GM12878 (cell line): Measurements from ENCODE around the gene ZNF276. TPM values are rescaled to one million over a fixed set of nuclear protein-coding genes. Genes with fewer than 3 reads are reported as not detected.
A peak's percentile ranks its signal among the peaks of the same experiment; 100 is the strongest.

Experiments
- BMI1 ChIP-seq: fragments of 450-650 bp; IDR thresholded peaks from 2 replicates; pipeline ENCODE4 v1.6.1; 2016; ENCODE audit warnings: mild to moderate bottlenecking, moderate library complexity, borderline replicate concordance
- E4F1 ChIP-seq: fragments of 450-650 bp; IDR thresholded peaks from 2 replicates; pipeline ENCODE4 v1.6.1; 2018; ENCODE audit warnings: borderline replicate concordance, mild to moderate bottlenecking; ENCODE audit not compliant: partially characterized antibody
- HCFC1 ChIP-seq: fragments of 150-350 bp; IDR thresholded peaks from 2 replicates; pipeline ENCODE4 v1.6.1; 2014; ENCODE audit warnings: low read length
- NKRF ChIP-seq: fragments of 450-650 bp; conservative IDR thresholded peaks from 2 replicates; pipeline ENCODE4 v1.6.1; 2017; ENCODE audit warnings: mild to moderate bottlenecking, moderate library complexity
- NR2C1 ChIP-seq: fragments of 450-650 bp; IDR thresholded peaks from 2 replicates; pipeline ENCODE4 v1.6.1; 2017; ENCODE audit warnings: antibody characterized with exemption, mild to moderate bottlenecking, moderate library complexity
- NR2C2 ChIP-seq: IDR thresholded peaks from 2 replicates; pipeline ENCODE4 v1.6.1; 2011; ENCODE audit warnings: borderline replicate concordance, low read depth; ENCODE audit not compliant: control insufficient read depth, insufficient read length
- SIN3A ChIP-seq: IDR thresholded peaks from 2 replicates; pipeline ENCODE4 v1.6.1; 2012; ENCODE audit warnings: low read depth, low read length, improper control_type of control experiment
- STAT3 ChIP-seq: IDR thresholded peaks from 2 replicates; pipeline ENCODE4 v1.6.1; 2011; ENCODE audit warnings: low read depth, low read length, improper control_type of control experiment
- ZBTB40 ChIP-seq: fragments of 450-650 bp; IDR thresholded peaks from 2 replicates; pipeline ENCODE4 v1.6.1; 2016; ENCODE audit warnings: mild to moderate bottlenecking, moderate library complexity, borderline replicate concordance
- ZNF217 ChIP-seq: fragments of 450-650 bp; IDR thresholded peaks from 2 replicates; pipeline ENCODE4 v1.6.1; 2017; ENCODE audit warnings: antibody characterized with exemption, mild to moderate bottlenecking
- polyA plus RNA-seq, 11 experiments: library from polyadenylated mRNA; depleted of rRNA in 4 of 11; unstranded in 6 of 11; stranded (reverse) in 5 of 11; fragments of >200 nt; fragmentation: Nextera tagmentation in 4 of 11; fragmentation: Illumina TruSeq in 1 of 11; extraction: Ambion mirVana in 4 of 11; extraction: Trizol in 1 of 11; gene quantifications; 1 replicate in 1 of 11; 2 replicates in 10 of 11; pipeline versions ENCODE4 v1.2.1 to v1.2.3, GENCODE V29; 2011 to 2016; ENCODE audit warnings: inconsistent platforms in 2 of 11, missing spikeins in 2 of 11, low read depth in 1 of 11
- total RNA-seq, 4 experiments: library from RNA; depleted of rRNA in 3 of 4; stranded (reverse); fragments of >200 nt in 3 of 4; fragmentation: Illumina TruSeq in 1 of 4; extraction: Trizol in 1 of 4; gene quantifications; 2 replicates each; pipeline versions ENCODE4 v1.2.1 to v1.2.3, GENCODE V29; 2013 to 2021
- TF ChIP-seq, protein P1 (sequence below): fragments of 450-650 bp; IDR thresholded peaks from 2 replicates; pipeline ENCODE4 v1.6.1; 2017; ENCODE audit warnings: mild to moderate bottlenecking, low read depth, inconsistent platforms; ENCODE audit not compliant: poor library complexity, severe bottlenecking
- TF ChIP-seq, protein P2 (sequence below): fragments of 150-350 bp; IDR thresholded peaks from 2 replicates; pipeline ENCODE4 v1.6.1; 2016; ENCODE audit warnings: low read depth, low read length
- TF ChIP-seq, protein P3 (sequence below): IDR thresholded peaks from 2 replicates; pipeline ENCODE4 v1.6.1; 2012; ENCODE audit warnings: low read depth, low read length, improper control_type of control experiment

ZNF276 gene
- total and polyA plus RNA-seq, 10 of the 15 experiments (the other 5 are each of a cell fraction or from before 2014, with no cell fraction given), result 0.27 to 22.7 (median 8.7) TPM

DNA sequence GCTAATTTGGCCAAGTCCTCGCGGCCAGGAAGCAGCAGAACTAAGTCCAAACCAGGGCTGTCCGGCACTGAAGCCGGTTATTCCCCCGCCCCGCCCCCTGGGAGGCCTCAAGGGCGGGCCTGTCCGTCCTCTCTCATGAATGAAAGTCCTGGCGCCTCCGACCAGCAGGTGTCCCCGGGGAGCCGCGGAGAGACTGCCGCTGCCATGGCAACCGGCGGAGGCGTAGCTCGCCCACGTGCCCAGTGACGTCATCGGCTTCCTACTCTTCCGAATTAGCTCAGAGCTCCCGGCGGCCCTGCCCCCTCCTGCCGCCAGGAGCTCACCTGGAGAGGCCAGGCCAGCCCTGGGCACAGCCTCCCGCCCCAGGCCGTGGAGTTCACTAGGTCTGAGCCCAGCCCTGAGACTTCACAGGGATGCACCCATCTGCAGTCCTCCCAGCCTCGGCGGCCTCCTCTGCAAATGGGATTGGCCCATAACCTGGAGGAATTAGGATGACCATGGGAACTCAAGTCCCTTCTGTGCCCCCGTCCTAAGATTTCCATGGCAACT, 21.2 kb upstream of the ZNF276 start (continued):
- TF ChIP-seq E4F1 (peak; percentile 51), STAT3 (no peak), SIN3A (peak; percentile 90), NKRF (0 out of 2 replicates have a peak, but pooled peaks have one; percentile 38), HCFC1 (peak; percentile 51), NR2C2 (no peak), BMI1 (peak; percentile 99), NR2C1 (no peak), ZNF217 (no peak), ZBTB40 (peak; percentile 46; the same call in 1 of the 2 replicates)
- TF ChIP-seq, protein P1, sequence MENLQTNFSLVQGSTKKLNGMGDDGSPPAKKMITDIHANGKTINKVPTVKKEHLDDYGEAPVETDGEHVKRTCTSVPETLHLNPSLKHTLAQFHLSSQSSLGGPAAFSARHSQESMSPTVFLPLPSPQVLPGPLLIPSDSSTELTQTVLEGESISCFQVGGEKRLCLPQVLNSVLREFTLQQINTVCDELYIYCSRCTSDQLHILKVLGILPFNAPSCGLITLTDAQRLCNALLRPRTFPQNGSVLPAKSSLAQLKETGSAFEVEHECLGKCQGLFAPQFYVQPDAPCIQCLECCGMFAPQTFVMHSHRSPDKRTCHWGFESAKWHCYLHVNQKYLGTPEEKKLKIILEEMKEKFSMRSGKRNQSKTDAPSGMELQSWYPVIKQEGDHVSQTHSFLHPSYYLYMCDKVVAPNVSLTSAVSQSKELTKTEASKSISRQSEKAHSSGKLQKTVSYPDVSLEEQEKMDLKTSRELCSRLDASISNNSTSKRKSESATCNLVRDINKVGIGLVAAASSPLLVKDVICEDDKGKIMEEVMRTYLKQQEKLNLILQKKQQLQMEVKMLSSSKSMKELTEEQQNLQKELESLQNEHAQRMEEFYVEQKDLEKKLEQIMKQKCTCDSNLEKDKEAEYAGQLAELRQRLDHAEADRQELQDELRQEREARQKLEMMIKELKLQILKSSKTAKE, result no peak
- TF ChIP-seq, protein P2, sequence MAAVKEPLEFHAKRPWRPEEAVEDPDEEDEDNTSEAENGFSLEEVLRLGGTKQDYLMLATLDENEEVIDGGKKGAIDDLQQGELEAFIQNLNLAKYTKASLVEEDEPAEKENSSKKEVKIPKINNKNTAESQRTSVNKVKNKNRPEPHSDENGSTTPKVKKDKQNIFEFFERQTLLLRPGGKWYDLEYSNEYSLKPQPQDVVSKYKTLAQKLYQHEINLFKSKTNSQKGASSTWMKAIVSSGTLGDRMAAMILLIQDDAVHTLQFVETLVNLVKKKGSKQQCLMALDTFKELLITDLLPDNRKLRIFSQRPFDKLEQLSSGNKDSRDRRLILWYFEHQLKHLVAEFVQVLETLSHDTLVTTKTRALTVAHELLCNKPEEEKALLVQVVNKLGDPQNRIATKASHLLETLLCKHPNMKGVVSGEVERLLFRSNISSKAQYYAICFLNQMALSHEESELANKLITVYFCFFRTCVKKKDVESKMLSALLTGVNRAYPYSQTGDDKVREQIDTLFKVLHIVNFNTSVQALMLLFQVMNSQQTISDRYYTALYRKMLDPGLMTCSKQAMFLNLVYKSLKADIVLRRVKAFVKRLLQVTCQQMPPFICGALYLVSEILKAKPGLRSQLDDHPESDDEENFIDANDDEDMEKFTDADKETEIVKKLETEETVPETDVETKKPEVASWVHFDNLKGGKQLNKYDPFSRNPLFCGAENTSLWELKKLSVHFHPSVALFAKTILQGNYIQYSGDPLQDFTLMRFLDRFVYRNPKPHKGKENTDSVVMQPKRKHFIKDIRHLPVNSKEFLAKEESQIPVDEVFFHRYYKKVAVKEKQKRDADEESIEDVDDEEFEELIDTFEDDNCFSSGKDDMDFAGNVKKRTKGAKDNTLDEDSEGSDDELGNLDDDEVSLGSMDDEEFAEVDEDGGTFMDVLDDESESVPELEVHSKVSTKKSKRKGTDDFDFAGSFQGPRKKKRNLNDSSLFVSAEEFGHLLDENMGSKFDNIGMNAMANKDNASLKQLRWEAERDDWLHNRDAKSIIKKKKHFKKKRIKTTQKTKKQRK, result no peak
- TF ChIP-seq, protein P3, sequence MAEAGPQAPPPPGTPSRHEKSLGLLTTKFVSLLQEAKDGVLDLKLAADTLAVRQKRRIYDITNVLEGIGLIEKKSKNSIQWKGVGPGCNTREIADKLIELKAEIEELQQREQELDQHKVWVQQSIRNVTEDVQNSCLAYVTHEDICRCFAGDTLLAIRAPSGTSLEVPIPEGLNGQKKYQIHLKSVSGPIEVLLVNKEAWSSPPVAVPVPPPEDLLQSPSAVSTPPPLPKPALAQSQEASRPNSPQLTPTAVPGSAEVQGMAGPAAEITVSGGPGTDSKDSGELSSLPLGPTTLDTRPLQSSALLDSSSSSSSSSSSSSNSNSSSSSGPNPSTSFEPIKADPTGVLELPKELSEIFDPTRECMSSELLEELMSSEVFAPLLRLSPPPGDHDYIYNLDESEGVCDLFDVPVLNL, result peak; percentile 51; the same call in 1 of the 2 replicates
